Stimulated activated naive CD8-positive, alpha-beta T cell treated with anti-CD3 and anti-CD28 coated beads, Interleukin-15, amount 100 ng/mL, for 72 hours (primary cell): Measurements from ENCODE around the gene SDF4.
A peak's percentile ranks its signal among the peaks of the same experiment; 100 is the strongest.
"Not testable (repeated sequence)": the region's sequence is repeated elsewhere in the genome, so short reads cannot be mapped to it uniquely, and the experiment has no call there.

Experiments
- ATAC-seq: fragments of 150-1000 bp; cut with Tn5 transposase; 2 replicates; pipeline ENCODE4 v1.10.0; 2021; ENCODE audit warnings: mild to moderate bottlenecking, moderate library complexity
- DNase-seq, 2 donors: peaks; one replicate each; pipeline ENCODE4 v3.0.0; 2021 to 2022
- H3K27ac Mint-ChIP-seq, 2 donors: one replicate each; pipeline ENCODE4 v1.8.0; 2022; ENCODE audit warnings: mild to moderate bottlenecking in 2 of 2, mixed read lengths in 2 of 2, moderate library complexity in 2 of 2
- H3K27me3 Mint-ChIP-seq: one replicate; pipeline ENCODE4 v1.8.0; 2022; ENCODE audit warnings: mixed read lengths
- H3K4me1 Mint-ChIP-seq: one replicate; pipeline ENCODE4 v1.8.0; 2022; ENCODE audit warnings: mild to moderate bottlenecking, mixed read lengths
- H3K4me3 Mint-ChIP-seq, 2 donors: one replicate each; pipeline ENCODE4 v1.8.0; 2022; ENCODE audit warnings: mild to moderate bottlenecking in 2 of 2, mixed read lengths in 2 of 2, moderate library complexity in 1 of 2
- H3K9me3 Mint-ChIP-seq, 2 donors: one replicate each; pipeline ENCODE4 v1.8.0; 2022; ENCODE audit warnings: mixed read lengths in 2 of 2

The SDF4 gene

DNA sequence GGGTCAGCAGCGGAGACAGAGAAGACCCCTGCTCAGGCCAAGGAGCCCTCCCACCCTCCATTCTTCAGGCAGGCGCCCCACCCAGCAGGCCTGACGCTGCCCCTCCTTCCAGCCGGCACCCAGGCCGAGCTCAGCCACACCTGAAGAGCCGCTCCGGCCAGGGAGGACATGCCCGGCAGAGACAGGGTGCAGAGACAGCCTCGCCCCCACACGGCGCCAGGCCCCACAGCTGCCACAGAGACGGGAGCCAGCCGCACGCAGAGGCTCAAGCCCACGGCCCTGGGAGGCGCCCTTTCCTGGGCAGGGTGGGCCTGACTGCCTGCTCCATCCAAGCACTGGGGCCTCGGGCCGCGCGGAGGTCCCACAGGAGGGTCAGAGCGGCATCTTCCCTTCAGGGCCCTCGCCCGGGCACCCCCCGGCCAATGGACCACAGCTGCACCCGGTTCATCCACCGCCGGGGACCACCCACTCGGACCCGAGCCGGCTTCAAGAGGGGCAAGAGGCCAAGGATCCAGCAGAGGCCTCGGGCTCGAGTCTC lies 52.9 kb downstream of the SDF4 start:
- no peak for ATAC-seq
- peaks cover 19% of the 10 kb centered on the region for H3K4me1 Mint-ChIP-seq
- H3K27ac Mint-ChIP-seq: no peak overlapping the region
- no peaks in the 10 kb centered on the region for H3K9me3 Mint-ChIP-seq
- H3K27me3 Mint-ChIP-seq: peaks cover 43% of the 10 kb centered on the region
- H3K4me3 Mint-ChIP-seq: no peak overlapping the region
- no peak for DNase-seq

- no peak overlapping the region for H3K4me3 Mint-ChIP-seq
- peaks cover 40% of the 10 kb centered on the region for H3K27me3 Mint-ChIP-seq
- no peak for ATAC-seq
- no peak overlapping the region for H3K27ac Mint-ChIP-seq
- H3K9me3 Mint-ChIP-seq: no peaks in the 10 kb centered on the region
- H3K4me1 Mint-ChIP-seq: peaks cover 20% of the 10 kb centered on the region
- DNase-seq: no peak
Observed at GRCh38 chr1:1177452-1178206, 54.2 kb downstream of the SDF4 start.

- DNase-seq: no peak
- peaks cover 20% of the 10 kb centered on the region for H3K4me1 Mint-ChIP-seq
- H3K27me3 Mint-ChIP-seq: peaks cover 40% of the 10 kb centered on the region
- ATAC-seq: no peak
- H3K27ac Mint-ChIP-seq: no peak overlapping the region
- no peak overlapping the region for H3K4me3 Mint-ChIP-seq
- H3K9me3 Mint-ChIP-seq: no peaks in the 10 kb centered on the region
Observed at GRCh38 chr1:1176931-1177330, 54.9 kb downstream of the SDF4 start.

DNA sequence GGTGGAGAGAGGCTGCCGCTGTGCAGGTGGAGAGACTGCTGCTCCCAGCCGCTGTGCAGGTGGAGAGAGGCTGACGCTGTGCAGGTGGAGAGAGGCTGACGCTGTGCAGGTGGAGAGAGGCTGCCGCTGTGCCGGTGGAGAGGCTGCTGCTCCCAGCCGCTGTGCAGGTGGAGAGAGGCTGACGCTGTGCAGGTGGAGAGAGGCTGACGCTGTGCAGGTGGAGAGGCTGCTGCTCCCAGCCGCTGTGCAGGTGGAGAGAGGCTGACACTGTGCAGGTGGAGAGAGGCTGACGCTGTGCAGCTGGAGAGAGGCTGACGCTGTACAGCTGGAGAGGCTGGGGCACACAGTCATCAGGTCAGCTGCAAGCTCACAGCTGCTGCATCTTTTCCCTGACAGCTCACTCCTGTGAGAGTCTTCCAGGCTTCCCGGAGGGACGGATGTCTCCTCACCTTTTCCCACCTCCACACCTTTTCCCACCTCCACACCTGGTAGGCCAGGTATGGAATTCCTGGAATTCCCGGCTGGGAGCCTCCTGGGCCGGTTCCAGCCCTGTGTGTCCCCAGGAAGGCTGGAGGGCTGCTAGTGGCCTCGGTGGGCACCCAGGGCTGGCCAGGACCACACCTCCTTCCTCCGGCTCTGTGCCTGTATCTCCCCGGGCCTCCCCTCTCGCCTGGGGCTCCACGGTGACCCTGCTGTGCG lies 55.6 kb downstream of the SDF4 start:
- not testable (repeated sequence) for DNase-seq, ATAC-seq, H3K9me3 Mint-ChIP-seq, H3K4me3 Mint-ChIP-seq, H3K27ac Mint-ChIP-seq
- H3K27me3 Mint-ChIP-seq: peaks cover 35% of the 10 kb centered on the region
- peaks cover 23% of the 10 kb centered on the region for H3K4me1 Mint-ChIP-seq

- no peaks in the 10 kb centered on the region for H3K9me3 Mint-ChIP-seq
- H3K4me1 Mint-ChIP-seq: peaks cover 31% of the 10 kb centered on the region
- H3K27me3 Mint-ChIP-seq: peaks cover 36% of the 10 kb centered on the region
- H3K4me3 Mint-ChIP-seq: no peak overlapping the region
- no peak overlapping the region for H3K27ac Mint-ChIP-seq
- ATAC-seq (no peak), DNase-seq (no peak)
Observed at GRCh38 chr1:1175221-1176062, 56.4 kb downstream of the SDF4 start.

- Mint-ChIP-seq H3K27me3 (peaks cover 44% of the 10 kb centered on the region), H3K27ac (peak within 1 kb of the TSS in 1 of 2 donors; percentile 48), H3K4me3 (peak within 1 kb of the TSS; percentile 15 to 57), H3K9me3 (no peaks in the 10 kb centered on the region), H3K4me1 (peaks cover 39% of the 10 kb centered on the region)
- ATAC-seq: peak; percentile 71
- DNase-seq: peak in 1 of 2 donors; percentile 68
Observed at GRCh38 chr1:1173793-1174415, 57.9 kb downstream of the SDF4 start, which contains the start of gene TTLL10. Gene TTLL10, plus strand, starts transcription at chr1:1173880. Its CDS starts 5,336 bp downstream, at chr1:1179216.

DNA sequence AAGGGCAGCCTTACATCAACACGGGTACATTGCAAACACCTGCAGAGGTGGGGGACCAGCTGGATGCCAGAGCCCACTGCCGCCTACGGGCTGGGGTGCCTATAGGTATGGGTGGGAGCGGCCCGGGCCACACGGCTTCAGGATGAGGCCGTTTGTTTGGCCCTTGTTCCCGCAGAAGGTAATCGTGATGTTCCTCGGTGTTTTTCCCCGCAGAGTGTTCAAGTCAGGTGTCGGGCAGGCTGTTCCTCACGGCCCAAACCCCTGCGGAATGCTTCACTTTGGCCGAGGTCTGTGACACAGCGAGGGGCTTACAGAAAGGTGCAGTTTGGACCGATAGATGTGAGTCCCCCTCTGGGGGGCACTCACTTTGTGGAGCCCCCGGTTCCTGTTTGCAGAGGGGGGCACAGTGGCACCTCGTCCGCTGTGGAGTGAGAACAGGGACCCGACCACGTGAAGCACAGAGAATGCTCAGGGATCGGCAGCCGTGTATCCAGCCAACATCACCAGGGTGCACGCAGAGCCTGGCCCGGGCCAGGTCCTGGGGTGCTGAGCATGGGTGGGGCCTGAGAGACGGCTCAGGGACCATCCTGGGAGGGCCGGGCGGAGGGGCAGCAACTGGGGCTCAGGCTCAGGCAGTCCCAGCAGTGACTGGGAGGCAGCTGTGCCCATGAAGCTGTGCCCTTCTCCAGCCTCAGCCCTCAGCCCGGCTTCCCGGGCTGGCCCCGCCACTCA lies 58.6 kb downstream of the SDF4 start:
- Mint-ChIP-seq H3K9me3 (no peaks in the 10 kb centered on the region), H3K4me3 (peak overlapping the region; percentile 15 to 37), H3K4me1 (peaks cover 39% of the 10 kb centered on the region), H3K27me3 (peaks cover 44% of the 10 kb centered on the region), H3K27ac (peak overlapping the region in 1 of 2 donors; percentile 48)
- ATAC-seq (peak; percentile 34), DNase-seq (no peak)

DNA sequence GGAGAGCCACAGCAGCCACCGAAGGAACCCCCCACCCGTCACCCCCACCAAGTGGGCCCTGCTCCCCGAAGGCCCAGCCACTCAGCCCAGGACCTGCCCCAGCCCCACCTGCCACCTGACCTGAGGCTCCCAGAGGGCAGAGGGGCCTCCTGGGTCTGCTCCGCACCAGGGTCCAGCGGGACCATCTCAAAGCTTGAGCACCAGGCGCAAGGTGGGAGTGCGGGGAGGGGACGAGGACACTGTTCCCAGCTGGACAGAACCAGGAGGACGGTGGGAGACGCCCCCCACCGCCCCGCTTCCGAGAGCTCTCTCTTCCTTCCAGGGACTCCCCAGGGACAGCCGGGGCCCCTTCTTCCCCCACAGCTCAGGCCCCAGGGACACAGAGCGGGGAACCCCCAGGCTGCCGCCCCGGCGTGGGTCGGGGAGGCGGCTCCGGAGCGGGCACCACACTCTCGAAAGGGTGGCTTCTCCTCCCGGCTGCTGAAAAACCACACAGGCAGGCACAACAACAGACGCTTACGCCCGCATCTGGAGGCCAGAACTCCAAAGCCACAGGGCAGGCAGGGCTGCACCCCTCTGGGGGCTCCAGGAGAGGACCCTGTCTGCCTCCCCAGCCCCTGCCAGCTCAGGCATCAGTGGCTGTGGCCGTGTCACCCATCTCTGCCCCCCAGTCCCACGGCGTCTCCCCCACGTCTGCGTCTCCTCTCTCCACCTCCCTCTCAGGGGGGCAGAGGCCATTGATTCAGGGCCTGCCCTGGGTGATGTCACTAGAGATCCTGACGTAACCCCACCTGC lies 60.1 kb downstream of the SDF4 start:
- no peaks in the 10 kb centered on the region for H3K9me3 Mint-ChIP-seq
- peak; percentile 63 for ATAC-seq
- H3K4me1 Mint-ChIP-seq: peaks cover 39% of the 10 kb centered on the region
- peaks cover 39% of the 10 kb centered on the region for H3K27me3 Mint-ChIP-seq
- H3K4me3 Mint-ChIP-seq: peak overlapping the region; percentile 66 to 84
- peak; percentile 37 to 64 for DNase-seq
- peak overlapping the region in 1 of 2 donors; percentile 89 for H3K27ac Mint-ChIP-seq

DNA sequence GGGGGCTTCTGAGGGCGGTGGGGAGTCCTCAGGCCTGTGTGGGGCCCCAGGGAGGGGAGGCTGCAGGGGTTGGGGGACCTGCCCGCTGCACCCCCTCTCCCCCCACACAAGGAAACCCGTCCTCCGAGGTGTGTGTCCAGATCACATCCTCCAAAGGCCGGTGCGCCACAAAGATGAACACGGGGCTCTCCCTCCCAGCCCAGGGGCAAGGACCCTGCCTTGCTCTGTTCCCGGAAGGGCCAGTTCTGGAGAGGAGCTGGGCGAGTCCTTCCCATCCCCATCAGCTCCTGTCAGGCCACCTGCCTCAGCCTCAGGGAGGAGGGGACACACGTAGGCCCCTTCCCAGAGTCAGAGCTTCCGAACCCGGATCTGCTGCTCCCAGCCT lies 60.6 kb downstream of the SDF4 start:
- H3K27ac Mint-ChIP-seq: no peak overlapping the region

DNA sequence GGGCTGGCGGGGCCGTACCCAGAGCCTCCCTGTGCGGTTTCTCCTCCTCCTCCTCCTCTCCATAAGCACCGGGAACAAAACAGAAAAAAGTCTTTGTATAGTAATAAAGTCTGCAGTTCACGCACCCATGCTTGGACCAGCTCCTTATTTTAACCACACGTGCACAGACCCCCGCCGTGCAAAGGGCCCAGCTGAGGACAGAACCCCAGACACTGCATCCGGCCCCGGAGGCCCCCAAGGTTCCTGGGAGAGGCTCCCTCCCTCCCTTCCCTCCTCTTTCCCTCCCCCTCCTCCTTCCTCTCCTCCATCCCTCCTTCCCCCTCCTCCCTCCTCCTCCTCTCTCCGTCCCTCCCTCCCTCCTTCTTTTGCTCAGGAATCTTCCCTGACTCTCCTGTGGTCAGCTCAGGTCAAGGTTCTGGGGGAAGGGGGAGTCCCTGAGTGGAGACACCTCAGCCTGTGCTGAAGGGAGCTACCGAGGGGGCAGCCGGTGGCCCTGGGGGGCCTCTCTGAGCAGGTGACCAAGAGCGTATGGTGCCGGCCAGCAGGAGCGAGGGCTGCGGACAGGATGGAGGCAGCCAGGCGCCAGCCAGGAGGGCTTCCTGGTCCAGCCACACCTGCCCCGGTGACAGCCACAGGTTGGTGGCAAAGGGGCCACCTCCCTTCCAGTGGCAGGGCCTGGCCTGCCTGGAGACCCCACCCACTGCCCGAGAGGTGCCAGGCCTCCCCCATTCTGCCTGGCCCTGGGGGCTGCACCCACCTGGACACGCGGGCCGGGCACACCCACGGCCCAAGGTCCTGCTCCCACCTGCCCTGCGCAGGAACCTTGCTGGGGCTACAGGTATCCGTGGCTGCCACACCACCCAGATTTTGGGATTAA lies 61.3 kb downstream of the SDF4 start:
- H3K9me3 Mint-ChIP-seq: no peaks in the 10 kb centered on the region
- DNase-seq: no peak
- peak overlapping the region in 1 of 2 donors; percentile 83 for H3K27ac Mint-ChIP-seq
- no peak for ATAC-seq
- H3K27me3 Mint-ChIP-seq: peaks cover 26% of the 10 kb centered on the region
- H3K4me3 Mint-ChIP-seq: peak overlapping the region; percentile 23 to 63
- peaks cover 44% of the 10 kb centered on the region for H3K4me1 Mint-ChIP-seq

More for the DNA sequence above, 60.6 kb downstream of the SDF4 start:
- Mint-ChIP-seq H3K9me3 (no peaks in the 10 kb centered on the region), H3K27me3 (peaks cover 33% of the 10 kb centered on the region), H3K4me1 (peaks cover 39% of the 10 kb centered on the region), H3K4me3 (peak overlapping the region; percentile 3 to 84)
- no peak for DNase-seq
- ATAC-seq: no peak

DNA sequence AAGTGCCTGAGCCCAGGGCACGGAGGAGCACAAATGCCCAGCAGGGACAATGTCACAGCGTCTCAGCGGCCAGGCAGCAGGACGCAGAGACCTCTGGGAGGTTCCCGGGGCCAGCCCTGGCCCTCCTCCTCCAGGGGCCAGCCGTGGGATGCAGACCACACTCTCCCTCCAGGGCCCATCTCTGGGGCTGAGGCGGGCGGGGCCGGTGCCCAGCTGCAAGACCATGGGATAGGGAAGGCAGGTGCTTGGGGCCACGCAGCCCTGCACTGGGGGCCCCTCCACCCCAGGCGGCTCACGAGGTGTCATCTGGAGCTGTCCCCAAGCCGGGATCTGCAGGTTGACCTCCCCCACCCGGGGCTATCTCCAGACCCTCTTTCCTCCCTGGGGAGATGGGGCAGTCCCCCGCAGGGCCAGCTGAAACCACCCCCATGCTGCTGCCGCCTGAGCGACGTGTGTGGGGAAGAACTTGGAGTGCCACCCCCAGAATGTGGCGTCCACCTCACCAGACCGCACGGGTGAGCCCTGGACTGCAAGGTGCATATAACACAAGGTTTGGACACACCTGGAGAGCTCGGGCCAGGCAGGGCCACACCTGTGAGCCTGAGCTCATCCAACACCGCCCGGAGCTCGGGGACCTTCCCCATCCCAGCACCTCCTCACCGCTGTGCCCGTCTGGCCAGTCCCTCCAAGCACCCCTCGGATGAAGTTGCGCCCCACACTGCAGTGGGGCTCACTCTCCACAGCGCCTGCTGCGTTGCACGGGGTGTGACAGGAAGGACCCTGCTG lies 62.2 kb downstream of the SDF4 start:
- Mint-ChIP-seq H3K4me3 (peak overlapping the region in 1 of 2 donors; percentile 63), H3K27ac (no peak overlapping the region), H3K27me3 (peaks cover 23% of the 10 kb centered on the region), H3K9me3 (no peaks in the 10 kb centered on the region), H3K4me1 (peaks cover 46% of the 10 kb centered on the region)
- DNase-seq (no peak), ATAC-seq (no peak)
